Adrenal gland (tissue), 5 donors: ENCODE results near the gene RBMS1.

Source experiments
- POLR2A ChIP-seq, 2 donors: fragments of 450-650 bp; IDR thresholded peaks; one replicate each; pipeline ENCODE4 v1.6.1; 2017; ENCODE audit warnings: antibody characterized with exemption in 2 of 2, mild to moderate bottlenecking in 2 of 2, moderate library complexity in 1 of 2
- TF ChIP-seq, protein P1 (sequence below), 6 experiments: fragments of 450-650 bp in 4 of 6; fragments of 200-600 bp in 2 of 6; sonication (generic) in 1 of 6; IDR thresholded peaks; 1 replicate in 5 of 6; 2 replicates in 1 of 6; pipeline versions ENCODE4 v1.5.1 to v1.8.0; 2016 to 2021; ENCODE audit warnings: antibody characterized with exemption in 6 of 6, mild to moderate bottlenecking in 2 of 6, moderate library complexity in 1 of 6
- donor health status: DM: no; HTN: no; CAD: no.

DNA sequence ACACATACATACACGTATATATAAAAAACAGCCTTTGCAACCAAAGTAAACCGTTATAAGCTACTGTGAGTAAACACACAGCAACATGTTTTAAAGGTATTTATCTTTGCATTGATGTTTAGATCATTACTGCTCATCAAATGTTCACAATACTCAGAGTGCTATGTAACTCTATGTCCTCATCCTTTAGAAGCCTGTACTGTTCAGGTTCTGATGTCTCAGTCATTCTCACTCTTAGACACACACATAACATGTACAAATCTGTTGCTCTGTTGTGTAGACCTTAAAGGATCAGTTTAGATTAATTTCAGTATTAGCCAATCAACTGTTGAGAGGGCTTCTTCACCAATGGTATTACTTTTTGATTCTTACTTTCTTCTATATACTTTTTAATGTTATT, 153.9 kb downstream of the RBMS1 start:
- TF ChIP-seq, protein P1, sequence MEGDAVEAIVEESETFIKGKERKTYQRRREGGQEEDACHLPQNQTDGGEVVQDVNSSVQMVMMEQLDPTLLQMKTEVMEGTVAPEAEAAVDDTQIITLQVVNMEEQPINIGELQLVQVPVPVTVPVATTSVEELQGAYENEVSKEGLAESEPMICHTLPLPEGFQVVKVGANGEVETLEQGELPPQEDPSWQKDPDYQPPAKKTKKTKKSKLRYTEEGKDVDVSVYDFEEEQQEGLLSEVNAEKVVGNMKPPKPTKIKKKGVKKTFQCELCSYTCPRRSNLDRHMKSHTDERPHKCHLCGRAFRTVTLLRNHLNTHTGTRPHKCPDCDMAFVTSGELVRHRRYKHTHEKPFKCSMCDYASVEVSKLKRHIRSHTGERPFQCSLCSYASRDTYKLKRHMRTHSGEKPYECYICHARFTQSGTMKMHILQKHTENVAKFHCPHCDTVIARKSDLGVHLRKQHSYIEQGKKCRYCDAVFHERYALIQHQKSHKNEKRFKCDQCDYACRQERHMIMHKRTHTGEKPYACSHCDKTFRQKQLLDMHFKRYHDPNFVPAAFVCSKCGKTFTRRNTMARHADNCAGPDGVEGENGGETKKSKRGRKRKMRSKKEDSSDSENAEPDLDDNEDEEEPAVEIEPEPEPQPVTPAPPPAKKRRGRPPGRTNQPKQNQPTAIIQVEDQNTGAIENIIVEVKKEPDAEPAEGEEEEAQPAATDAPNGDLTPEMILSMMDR (IDR thresholded peaks at IDR 0.05) = no peak
- no peak for TF ChIP-seq POLR2A (IDR thresholded peaks at IDR 0.05)
